Body of pancreas (tissue), 4 donors: ENCODE data around the gene ATXN10. TPM values are rescaled to one million over a fixed set of nuclear protein-coding genes. Genes with fewer than 3 reads are reported as not detected.
A peak's percentile ranks its signal among the peaks of the same experiment; 100 is the strongest.

ENCODE experiments used
- ATAC-seq: fragments of 150-250 bp; one replicate; pipeline ENCODE4 v1.9.1; 2016
- DNase-seq, 4 donors: peaks; one replicate each; pipeline ENCODE4 v3.0.0-alpha.2; 2019
- H3K27ac ChIP-seq, 4 donors: fragments of 200-600 bp; sonication (generic); 1 replicate in 3 of 4; 2 replicates in 1 of 4; pipeline versions ENCODE4 v1.5.1 to v1.6.1; 2016 to 2019; ENCODE audit warnings: mild to moderate bottlenecking in 1 of 4, mixed read lengths in 1 of 4, moderate library complexity in 1 of 4
- H3K27me3 ChIP-seq, 2 donors: fragments of 200-600 bp; sonication (generic); one replicate each; pipeline ENCODE4 v1.6.0; 2016; ENCODE audit warnings: mild to moderate bottlenecking in 1 of 2
- H3K36me3 ChIP-seq, 2 donors: fragments of 200-600 bp; sonication (generic); replicated peaks in 1 of 2; 2 replicates each; pipeline ENCODE4 v1.5.1; 2016; ENCODE audit warnings: low read depth in 2 of 2; ENCODE audit not compliant: insufficient read depth in 1 of 2
- H3K4me1 ChIP-seq: fragments of 200-600 bp; sonication (generic); one replicate; pipeline ENCODE4 v1.6.0; 2016
- H3K4me3 ChIP-seq, 2 donors: fragments of 200-600 bp; sonication (generic); 1 replicate in 1 of 2; 2 replicates in 1 of 2; pipeline ENCODE4 v1.5.1; 2016 to 2019
- H3K9me3 ChIP-seq, 3 donors: fragments of 200-600 bp; sonication (generic); 1 replicate in 2 of 3; 2 replicates in 1 of 3; pipeline ENCODE4 v1.5.1; 2016
- POLR2A ChIP-seq, 3 donors: fragments of 450-650 bp; IDR thresholded peaks; one replicate each; pipeline ENCODE4 v1.6.1; 2016; ENCODE audit warnings: antibody characterized with exemption in 3 of 3, mild to moderate bottlenecking in 2 of 3
- WGBS, 2 donors: methylation state at CpG; one replicate each; pipeline ENCODE4 v1.1.5; 2017; 5-methylcytosine and 5-hydroxymethylcytosine counted together
- intact Hi-C: fragments of 100-400 bp; cut with DNase I; formaldehyde crosslinking; loops from one replicate; pipeline ENCODE4 v1.15.1; 2023
- total RNA-seq, 2 donors: library from RNA; depleted of rRNA; stranded (reverse); fragments of >200 nt; gene quantifications; one replicate each; pipeline ENCODE4 v1.1.0, GENCODE V29; 2016
- TF ChIP-seq, protein P1 (sequence below), 7 experiments: fragments of 450-650 bp in 4 of 7; fragments of 200-600 bp in 3 of 7; sonication (generic) in 3 of 7; IDR thresholded peaks; one replicate each; pipeline ENCODE4 v1.5.1; 2016 to 2019; ENCODE audit warnings: antibody characterized with exemption in 7 of 7

Gene ATXN10
- total RNA-seq, 2 donors from 2014 or later, result 61.6 to 69.8 TPM

DNA sequence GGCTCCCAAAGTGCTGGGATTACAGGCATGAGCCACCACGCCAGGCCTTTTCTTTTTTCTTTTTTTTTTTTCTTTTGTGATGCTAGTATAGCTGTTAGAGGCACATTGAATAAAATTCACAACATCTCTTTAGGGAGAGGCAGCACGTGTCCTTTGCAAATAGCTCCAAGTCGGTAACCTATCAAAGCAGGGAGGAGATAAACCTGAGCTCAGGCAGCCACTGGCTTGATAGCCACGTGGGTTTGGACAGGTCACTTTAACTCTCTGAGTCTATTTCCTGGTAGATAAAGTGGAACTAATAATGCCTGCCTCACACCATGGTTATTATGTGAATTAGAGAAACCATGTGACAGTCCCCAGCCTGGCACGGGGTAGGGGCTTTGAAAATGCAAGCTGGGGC lies 43.1 kb upstream of the ATXN10 start:
- Histone ChIP-seq H3K36me3 (no peaks in the 10 kb centered on the region), H3K27ac (peak overlapping the region in 2 of 4 donors; percentile 31 to 52), H3K27me3 (no peaks in the 10 kb centered on the region), H3K9me3 (no peaks in the 10 kb centered on the region), H3K4me3 (no peak overlapping the region), H3K4me1 (peaks cover 28% of the 10 kb centered on the region)
- 20 to 23% methylated on average over 5 of the region's 5 CpGs for WGBS, 2 donors
- TF ChIP-seq POLR2A (IDR thresholded peaks at IDR 0.05), result no peak
- TF ChIP-seq, protein P1, sequence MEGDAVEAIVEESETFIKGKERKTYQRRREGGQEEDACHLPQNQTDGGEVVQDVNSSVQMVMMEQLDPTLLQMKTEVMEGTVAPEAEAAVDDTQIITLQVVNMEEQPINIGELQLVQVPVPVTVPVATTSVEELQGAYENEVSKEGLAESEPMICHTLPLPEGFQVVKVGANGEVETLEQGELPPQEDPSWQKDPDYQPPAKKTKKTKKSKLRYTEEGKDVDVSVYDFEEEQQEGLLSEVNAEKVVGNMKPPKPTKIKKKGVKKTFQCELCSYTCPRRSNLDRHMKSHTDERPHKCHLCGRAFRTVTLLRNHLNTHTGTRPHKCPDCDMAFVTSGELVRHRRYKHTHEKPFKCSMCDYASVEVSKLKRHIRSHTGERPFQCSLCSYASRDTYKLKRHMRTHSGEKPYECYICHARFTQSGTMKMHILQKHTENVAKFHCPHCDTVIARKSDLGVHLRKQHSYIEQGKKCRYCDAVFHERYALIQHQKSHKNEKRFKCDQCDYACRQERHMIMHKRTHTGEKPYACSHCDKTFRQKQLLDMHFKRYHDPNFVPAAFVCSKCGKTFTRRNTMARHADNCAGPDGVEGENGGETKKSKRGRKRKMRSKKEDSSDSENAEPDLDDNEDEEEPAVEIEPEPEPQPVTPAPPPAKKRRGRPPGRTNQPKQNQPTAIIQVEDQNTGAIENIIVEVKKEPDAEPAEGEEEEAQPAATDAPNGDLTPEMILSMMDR (IDR thresholded peaks at IDR 0.05), result no peak
- ATAC-seq (peak; percentile 63), DNase-seq (peak in 2 of 4 donors; percentile 36 to 45)
- intact Hi-C loops, result no loop called here

DNA sequence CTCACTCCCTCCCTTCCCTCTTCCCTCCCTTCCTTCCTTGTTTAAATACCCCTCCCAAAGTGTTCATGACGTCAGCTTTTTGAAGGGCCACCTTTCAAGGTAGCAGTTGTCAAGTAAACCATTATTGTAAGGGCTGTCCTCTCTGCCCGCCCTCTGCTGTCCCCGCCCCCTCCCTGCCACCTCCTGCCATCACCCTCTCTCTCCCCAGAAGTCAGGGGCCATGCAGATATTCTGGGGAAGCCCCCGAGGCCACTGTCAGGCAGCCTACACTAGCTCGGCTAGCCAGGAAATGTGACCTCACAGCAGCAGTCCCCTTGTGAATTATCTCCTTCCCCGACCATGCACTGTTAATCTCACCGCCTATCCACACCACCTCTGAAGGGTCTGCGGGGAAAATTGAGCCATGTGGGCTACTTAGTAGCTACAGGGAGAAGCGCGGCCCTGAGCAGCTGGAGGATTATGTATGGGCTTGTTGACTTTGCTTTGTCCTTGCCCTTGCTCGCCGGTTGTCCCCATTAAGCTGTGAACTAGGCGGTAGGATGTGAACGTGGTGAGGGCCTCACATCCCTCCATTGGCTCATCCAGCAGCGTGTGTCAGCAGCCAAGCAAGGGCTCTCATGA lies 42.1 kb upstream of the ATXN10 start:
- H3K27ac ChIP-seq, result no peak overlapping the region
- DNase-seq (no peak), ATAC-seq (no peak)
- intact Hi-C loops, result no loop called here
- TF ChIP-seq, protein P1 (IDR thresholded peaks at IDR 0.05), result no peak
- no peak for TF ChIP-seq POLR2A (IDR thresholded peaks at IDR 0.05)
- peaks cover 28% of the 10 kb centered on the region for H3K4me1 ChIP-seq
- H3K27me3 ChIP-seq, result no peaks in the 10 kb centered on the region
- H3K9me3 ChIP-seq, result no peaks in the 10 kb centered on the region
- WGBS, 2 donors, result 42 to 51% methylated on average over 15 of the region's 15 CpGs
- no peak overlapping the region for H3K4me3 ChIP-seq
- H3K36me3 ChIP-seq, result no peaks in the 10 kb centered on the region

DNA sequence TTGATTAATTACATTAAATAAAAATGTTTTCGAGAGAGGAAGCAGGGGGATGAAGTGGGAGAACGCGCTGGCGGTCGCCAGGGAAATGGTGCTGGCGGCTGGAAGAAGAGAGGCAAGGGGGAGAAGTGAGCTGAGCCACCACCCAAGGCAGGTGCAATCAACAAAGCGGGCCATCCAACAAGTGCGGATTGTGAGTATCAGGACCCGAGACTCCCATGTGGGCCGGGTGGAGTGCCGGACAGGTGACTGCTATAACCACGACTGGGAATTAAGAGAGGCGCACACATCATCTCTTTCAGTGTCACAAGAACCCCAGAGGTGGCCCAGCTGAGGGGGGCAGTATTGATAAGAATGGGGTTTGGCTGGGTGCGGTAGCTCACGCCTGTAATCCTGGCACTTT lies 41.2 kb upstream of the ATXN10 start:
- Histone ChIP-seq H3K4me1 (peaks cover 28% of the 10 kb centered on the region), H3K4me3 (no peak overlapping the region), H3K36me3 (no peaks in the 10 kb centered on the region), H3K27me3 (no peaks in the 10 kb centered on the region), H3K27ac (no peak overlapping the region), H3K9me3 (no peaks in the 10 kb centered on the region)
- TF ChIP-seq, protein P1 (IDR thresholded peaks at IDR 0.05), result no peak
- no peak for TF ChIP-seq POLR2A (IDR thresholded peaks at IDR 0.05)
- ATAC-seq (no peak), DNase-seq (no peak)
- WGBS, 2 donors, result 86 to 87% methylated on average over 15 of the region's 15 CpGs
- intact Hi-C loops, result no loop called here

DNA sequence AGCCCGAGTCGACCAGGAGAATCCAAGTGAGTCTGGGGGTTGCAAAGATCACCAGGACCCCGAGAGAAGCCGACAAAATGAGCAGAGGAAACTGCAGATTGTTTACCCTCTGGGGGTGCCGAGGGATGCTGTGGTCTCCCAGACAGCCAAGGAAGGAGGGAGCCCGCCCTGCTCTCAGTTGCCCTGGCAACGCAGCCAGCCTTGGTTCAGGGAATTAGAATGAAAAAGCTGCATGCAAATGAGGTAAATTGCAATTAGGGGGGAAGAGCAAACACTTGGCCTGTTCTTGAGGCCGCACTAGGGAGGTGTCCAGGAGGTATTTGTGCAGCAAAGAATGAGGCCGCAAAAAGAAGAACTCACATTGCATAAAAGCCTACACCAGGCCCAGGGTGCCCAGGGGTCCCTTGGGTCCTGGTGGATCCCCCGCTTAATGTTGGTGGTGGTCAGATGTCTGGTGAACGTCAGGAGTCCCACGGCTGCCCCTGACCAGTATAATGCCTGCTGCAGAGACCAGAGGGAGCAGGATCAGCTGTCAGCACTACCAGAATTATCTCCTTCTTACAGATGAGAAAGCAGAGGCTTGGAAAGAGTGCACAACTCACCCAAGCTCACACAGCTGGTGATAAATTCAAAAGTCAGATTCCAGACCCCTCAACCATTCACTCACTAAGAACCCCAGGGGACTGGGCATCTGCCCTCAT lies 40.3 kb upstream of the ATXN10 start:
- no peak for DNase-seq
- Histone ChIP-seq H3K9me3 (no peaks in the 10 kb centered on the region), H3K27ac (no peak overlapping the region), H3K36me3 (no peaks in the 10 kb centered on the region), H3K4me1 (peaks cover 28% of the 10 kb centered on the region), H3K27me3 (no peaks in the 10 kb centered on the region), H3K4me3 (no peak overlapping the region)
- TF ChIP-seq POLR2A (IDR thresholded peaks at IDR 0.05), result no peak
- TF ChIP-seq, protein P1 (IDR thresholded peaks at IDR 0.05), result no peak
- no peak for ATAC-seq
- 52 to 56% methylated on average over 12 of the region's 12 CpGs for WGBS, 2 donors
- intact Hi-C loops, result no loop called here
